HG03025 (cell line): Measurements from ENCODE around the gene ROPN1B.

Experiments
- ATAC-seq: cut with Tn5 transposase; IDR thresholded peaks from one replicate; pipeline ENCODE4 v1.9.1; 2021; ENCODE audit warnings: mild to moderate bottlenecking, moderate library complexity; ENCODE audit not compliant: unreplicated experiment, low FRiP score

Gene ROPN1B

GRCh38 chr3:126003447-126004190 is 34.6 kb downstream of the ROPN1B start:
- no peak for ATAC-seq

GRCh38 chr3:126004217-126004616 is 35.2 kb downstream of the ROPN1B start:
- no peak for ATAC-seq

GRCh38 chr3:126004692-126005091 is 35.7 kb downstream of the ROPN1B start:
- no peak for ATAC-seq

GRCh38 chr3:126005951-126006350 is 37.0 kb downstream of the ROPN1B start:
- no peak for ATAC-seq

- no peak for ATAC-seq
Observed at GRCh38 chr3:126008219-126008618, 39.2 kb downstream of the ROPN1B start.

- no peak for ATAC-seq
Observed at GRCh38 chr3:126009181-126009580, 40.2 kb downstream of the ROPN1B start.

- no peak for ATAC-seq
Observed at GRCh38 chr3:126013751-126014156, 44.8 kb downstream of the ROPN1B start.

- no peak for ATAC-seq
Observed at GRCh38 chr3:126014252-126014651, 45.3 kb downstream of the ROPN1B start.

- no peak for ATAC-seq
Observed at GRCh38 chr3:126015075-126015474, 46.1 kb downstream of the ROPN1B start.

GRCh38 chr3:126016616-126017015 is 47.6 kb downstream of the ROPN1B start:
- no peak for ATAC-seq

- ATAC-seq, result no peak
Observed at GRCh38 chr3:126017362-126017761, 48.4 kb downstream of the ROPN1B start.

GRCh38 chr3:126018545-126018944 is 49.6 kb downstream of the ROPN1B start:
- ATAC-seq, result no peak

GRCh38 chr3:126018995-126019394 is 50.0 kb downstream of the ROPN1B start:
- ATAC-seq, result no peak

GRCh38 chr3:126019683-126020082 is 50.7 kb downstream of the ROPN1B start:
- ATAC-seq, result no peak

- ATAC-seq, result no peak
Observed at GRCh38 chr3:126021224-126021623, 52.2 kb downstream of the ROPN1B start.

- ATAC-seq, result no peak
Observed at GRCh38 chr3:126021702-126022101, 52.7 kb downstream of the ROPN1B start.

- no peak for ATAC-seq
Observed at GRCh38 chr3:126022741-126023359, 53.9 kb downstream of the ROPN1B start.

- no peak for ATAC-seq
Observed at GRCh38 chr3:126023390-126023789, 54.4 kb downstream of the ROPN1B start.

GRCh38 chr3:126024049-126024854 is 55.3 kb downstream of the ROPN1B start:
- no peak for ATAC-seq

- ATAC-seq, result no peak
Observed at GRCh38 chr3:126025116-126025729, 56.2 kb downstream of the ROPN1B start.

- ATAC-seq, result no peak
Observed at GRCh38 chr3:126025862-126026261, 56.9 kb downstream of the ROPN1B start.
